Panc1 (cell line): Measurements from ENCODE around the gene LSM14A. TPM values are rescaled to one million over a fixed set of nuclear protein-coding genes. Genes with fewer than 3 reads are reported as not detected.
A peak's percentile ranks its signal among the peaks of the same experiment; 100 is the strongest.

Source experiments
- ATAC-seq: fragments of 200-7000 bp; cut with Tn5 transposase; 2 replicates; pipeline ENCODE4 v1.9.1; 2020; ENCODE audit warnings: mild to moderate bottlenecking, moderate library complexity
- BruUV-seq: library from RNA; stranded (reverse); fragments of 400-500 nt; replicated peaks from 2 replicates; lab custom pipeline; 2021; lab: Mats Ljungman, UMichigan
- CTCF ChIA-PET: fragments of 300-600 bp; sonication (Branson Sonifier 250); formaldehyde crosslinking; loops from one replicate; lab custom pipeline; 2022; ENCODE audit warnings: antibody characterized with exemption; lab: Charles Lee
- POLR2A ChIA-PET: fragments of 300-600 bp; sonication (Branson Sonifier 250); formaldehyde crosslinking; loops from one replicate; lab custom pipeline; 2022; ENCODE audit warnings: antibody characterized with exemption; lab: Charles Lee
- DNase-seq: peaks from one replicate; pipeline ENCODE4 v3.0.0-alpha.2; 2010; ENCODE audit warnings: low read depth, low spot score
- H3K27ac ChIP-seq: 2 replicates; pipeline ENCODE4 v1.5.1; 2011; ENCODE audit warnings: mild to moderate bottlenecking, low read length, inconsistent platforms
- H3K27me3 ChIP-seq: fragments of 200-500 bp; sonication (Bioruptor generic); 2 replicates; pipeline ENCODE4 v1.6.0; 2014; ENCODE audit warnings: low read length, inconsistent platforms; ENCODE audit not compliant: control insufficient read depth, insufficient read depth
- H3K36me3 ChIP-seq: fragments of 200-500 bp; sonication (Bioruptor generic); 2 replicates; pipeline ENCODE4 v1.5.1; 2014; ENCODE audit warnings: inconsistent platforms, mild to moderate bottlenecking, low read length, moderate library complexity; ENCODE audit not compliant: control insufficient read depth, insufficient read depth
- H3K4me1 ChIP-seq: 2 replicates; pipeline ENCODE4 v1.5.1; 2011; ENCODE audit warnings: inconsistent platforms, mild to moderate bottlenecking, low read length, moderate library complexity; ENCODE audit not compliant: control insufficient read depth, insufficient read depth
- H3K4me3 ChIP-seq, 2 experiments: 2 replicates each; pipeline ENCODE4 v1.5.1; 2011 to 2012; ENCODE audit warnings: low read depth in 2 of 2, low read length in 2 of 2, mild to moderate bottlenecking in 2 of 2, inconsistent platforms in 1 of 2, moderate library complexity in 1 of 2
- H3K9me3 ChIP-seq: fragments of 200-500 bp; sonication (Bioruptor generic); 2 replicates; pipeline ENCODE4 v1.5.1; 2014; ENCODE audit warnings: low read depth, mild to moderate bottlenecking, inconsistent platforms, low read length, moderate library complexity; ENCODE audit not compliant: control insufficient read depth, insufficient read depth
- CTCF ChIP-seq: fragments of 450-650 bp; IDR thresholded peaks from 2 replicates; pipeline ENCODE4 v1.5.1; 2017; ENCODE audit warnings: mild to moderate bottlenecking
- POLR2AphosphoS5 ChIP-seq: IDR thresholded peaks from 2 replicates; pipeline ENCODE4 v1.6.1; 2012; ENCODE audit warnings: mild to moderate bottlenecking, low read depth, low read length, moderate library complexity
- REST ChIP-seq, 2 experiments: IDR thresholded peaks; 2 replicates each; pipeline ENCODE4 v1.6.1; 2011 to 2012; ENCODE audit warnings: low read depth in 2 of 2, control low read depth in 1 of 2, low read length in 1 of 2, mild to moderate bottlenecking in 1 of 2, moderate library complexity in 1 of 2; ENCODE audit not compliant: insufficient read depth in 1 of 2
- SIN3A ChIP-seq: IDR thresholded peaks from 2 replicates; pipeline ENCODE4 v1.6.1; 2012; ENCODE audit warnings: low read depth, mild to moderate bottlenecking, low read length, moderate library complexity, borderline replicate concordance; ENCODE audit not compliant: insufficient read depth
- TCF7L2 ChIP-seq: IDR thresholded peaks from 2 replicates; pipeline ENCODE4 v1.6.1; 2011; ENCODE audit warnings: mild to moderate bottlenecking, low read depth, low read length, inconsistent platforms
- in situ Hi-C: cut with HindIII; loops from 2 replicates; pipeline ENCODE4 v1.10.0; 2016; ENCODE audit warnings: low sequenced_read_pairs, low pct_unique_long_range_greater_than_20kb
- intact Hi-C: fragments of 100-400 bp; cut with micrococcal nuclease; formaldehyde crosslinking; loops from one replicate; pipeline ENCODE4 v1.10.0; 2022; ENCODE audit not compliant: unreplicated experiment
- total RNA-seq: library from RNA; stranded (reverse); gene quantifications from one replicate; pipeline ENCODE4 v1.2.1, GENCODE V29; 2021; ENCODE audit not compliant: unreplicated experiment

Gene LSM14A
- total RNA-seq, 1 experiment from 2014 or later, result 152 TPM

- CTCF ChIA-PET, result interaction anchor here (0.6 kb wide), 1 partner anchor 18 kb away, joined by 3 read pairs; no protein-coding TSS in a partner anchor
- in situ Hi-C loops (no loop called here), intact Hi-C loops (no loop called here)
- ATAC-seq (no peak), DNase-seq (no peak)
- H3K27me3 ChIP-seq, result no peaks in the 10 kb centered on the region
- H3K4me3 ChIP-seq, result no peak overlapping the region
- no peak overlapping the region for H3K27ac ChIP-seq
- POLR2A ChIA-PET, result interaction anchor here (0.7 kb wide), 1 partner anchor 23 kb away, joined by 4 read pairs; no protein-coding TSS in a partner anchor
- H3K36me3 ChIP-seq, result no peaks in the 10 kb centered on the region
- BruUV-seq, result TSS peak; percentile 54
- H3K9me3 ChIP-seq, result no peaks in the 10 kb centered on the region
- no peak for TF ChIP-seq CTCF
- no peak for TF ChIP-seq POLR2AphosphoS5
- no peak for TF ChIP-seq TCF7L2
- TF ChIP-seq SIN3A, result no peak
- TF ChIP-seq REST (IDR thresholded peaks at IDR 0.05; ENCODE audit: insufficient read depth in 1 of 2, low read depth in 2 of 2, low read length in 1 of 2), result no peak
- H3K4me1 ChIP-seq, result peaks cover 17% of the 10 kb centered on the region
Observed at GRCh38 chr19:34256835-34257558, 84.7 kb downstream of the LSM14A start.

GRCh38 chr19:34257559-34257924, 85.2 kb downstream of the LSM14A start:
- in situ Hi-C loops, result no loop called here
- ChIA-PET CTCF (interaction anchor here (0.6 kb wide), 1 partner anchor 17 kb away, joined by 3 read pairs; no protein-coding TSS in a partner anchor), POLR2A (interaction anchor here (0.7 kb wide), 1 partner anchor 23 kb away, joined by 4 read pairs; no protein-coding TSS in a partner anchor)
- no peaks in the 10 kb centered on the region for H3K36me3 ChIP-seq
- no peak for DNase-seq
- H3K27ac ChIP-seq, result no peak overlapping the region
- no peak overlapping the region for H3K4me3 ChIP-seq
- ATAC-seq, result no peak
- no peaks in the 10 kb centered on the region for H3K9me3 ChIP-seq
- H3K27me3 ChIP-seq, result no peaks in the 10 kb centered on the region
- peaks cover 17% of the 10 kb centered on the region for H3K4me1 ChIP-seq
- TF ChIP-seq REST (IDR thresholded peaks at IDR 0.05; ENCODE audit: insufficient read depth in 1 of 2, low read depth in 2 of 2, low read length in 1 of 2) (no peak), TCF7L2 (no peak), POLR2AphosphoS5 (no peak), SIN3A (no peak), CTCF (no peak)
- BruUV-seq, result no TSS peak
- intact Hi-C loops, result no loop called here
